Naive thymus-derived CD4-positive, alpha-beta T cell (primary cell): ENCODE results near the gene RADIL. TPM values are rescaled to one million over a fixed set of nuclear protein-coding genes. Genes with fewer than 3 reads are reported as not detected.

Source experiments
- ATAC-seq: fragments of 150-1000 bp; cut with Tn5 transposase; 2 replicates; pipeline ENCODE4 v1.10.0; 2021; ENCODE audit warnings: mild to moderate bottlenecking, moderate library complexity
- CTCF ChIA-PET: fragments of 350-600 bp; sonication (Branson Sonifier 250); formaldehyde crosslinking; loops from one replicate; lab custom pipeline; 2021; ENCODE audit warnings: antibody characterized with exemption; lab: Charles Lee
- POLR2A ChIA-PET: fragments of 350-600 bp; sonication (Branson Sonifier 250); formaldehyde crosslinking; loops from one replicate; lab custom pipeline; 2021; ENCODE audit warnings: antibody characterized with exemption, inconsistent platforms; lab: Charles Lee
- DNase-seq, 9 donors: peaks; one replicate each; pipeline versions ENCODE4 v3.0.0 to v3.0.0-alpha.2; 2020 to 2022; ENCODE audit warnings: mixed read lengths in 1 of 9
- H3K27ac ChIP-seq: one replicate; pipeline ENCODE4 v1.7.0; 2013; ENCODE audit warnings: mild to moderate bottlenecking, low read depth, low read length, moderate library complexity
- H3K27me3 ChIP-seq, 2 donors: one replicate each; pipeline ENCODE4 v1.7.0; 2013; ENCODE audit warnings: low read length in 2 of 2, mild to moderate bottlenecking in 2 of 2, moderate library complexity in 2 of 2; ENCODE audit not compliant: control insufficient read depth in 2 of 2, insufficient read depth in 2 of 2
- H3K36me3 ChIP-seq, 3 experiments: 1 replicate in 2 of 3; 2 replicates in 1 of 3; pipeline ENCODE4 v1.7.0; 2013; ENCODE audit warnings: low read length in 3 of 3, mild to moderate bottlenecking in 3 of 3, moderate library complexity in 1 of 3; ENCODE audit not compliant: insufficient read depth in 3 of 3, control insufficient read depth in 2 of 3
- H3K4me1 ChIP-seq, 2 donors: one replicate each; pipeline ENCODE4 v1.7.0; 2013; ENCODE audit warnings: low read length in 2 of 2, mild to moderate bottlenecking in 2 of 2, moderate library complexity in 1 of 2; ENCODE audit not compliant: control insufficient read depth in 2 of 2, insufficient read depth in 2 of 2
- H3K4me3 ChIP-seq: 2 replicates; pipeline ENCODE4 v1.7.0; 2013; ENCODE audit warnings: mild to moderate bottlenecking, low read length
- H3K9me3 ChIP-seq, 3 experiments: 1 replicate in 2 of 3; 2 replicates in 1 of 3; pipeline ENCODE4 v1.7.0; 2013; ENCODE audit warnings: low read length in 3 of 3; ENCODE audit not compliant: control insufficient read depth in 2 of 3
- H3K27ac Mint-ChIP-seq, 9 donors: one replicate each; pipeline ENCODE4 v1.8.0; 2020 to 2022; ENCODE audit warnings: mixed read lengths in 9 of 9, mild to moderate bottlenecking in 8 of 9, moderate library complexity in 5 of 9, inconsistent platforms in 2 of 9
- H3K27me3 Mint-ChIP-seq, 5 donors: one replicate each; pipeline ENCODE4 v1.8.0; 2021 to 2022; ENCODE audit warnings: mixed read lengths in 5 of 5, mild to moderate bottlenecking in 1 of 5
- H3K36me3 Mint-ChIP-seq, 5 donors: one replicate each; pipeline ENCODE4 v1.8.0; 2020 to 2022; ENCODE audit warnings: mixed read lengths in 5 of 5, mild to moderate bottlenecking in 3 of 5, inconsistent platforms in 1 of 5
- H3K4me1 Mint-ChIP-seq, 7 donors: one replicate each; pipeline ENCODE4 v1.8.0; 2020 to 2022; ENCODE audit warnings: mixed read lengths in 7 of 7, mild to moderate bottlenecking in 3 of 7, inconsistent platforms in 1 of 7
- H3K4me3 Mint-ChIP-seq, 10 donors: one replicate each; pipeline ENCODE4 v1.8.0; 2020 to 2022; ENCODE audit warnings: mild to moderate bottlenecking in 10 of 10, mixed read lengths in 10 of 10, moderate library complexity in 6 of 10, inconsistent platforms in 2 of 10
- H3K9me3 Mint-ChIP-seq, 11 donors: one replicate each; pipeline ENCODE4 v1.8.0; 2020 to 2022; ENCODE audit warnings: mixed read lengths in 11 of 11, mild to moderate bottlenecking in 4 of 11, inconsistent platforms in 1 of 11, moderate library complexity in 1 of 11
- intact Hi-C, 2 donors: fragments of 100-400 bp; cut with micrococcal nuclease; formaldehyde crosslinking; loops; one replicate each; pipeline ENCODE4 v1.15.1; 2023
- polyA plus RNA-seq, 2 donors: library from polyadenylated mRNA; unstranded; fragments of 300-500 nt; fragmentation: Illumina TruSeq; gene quantifications; one replicate each; pipeline ENCODE4 v1.2.3, GENCODE V29; 2021
- total RNA-seq, 6 experiments: library from RNA in 5 of 6; stranded (reverse) in 5 of 6; gene quantifications; 1 replicate in 5 of 6; 2 replicates in 1 of 6; pipeline ENCODE4 v1.2.3 and lab custom pipeline; 2021 to 2026

Gene RADIL, protein sequence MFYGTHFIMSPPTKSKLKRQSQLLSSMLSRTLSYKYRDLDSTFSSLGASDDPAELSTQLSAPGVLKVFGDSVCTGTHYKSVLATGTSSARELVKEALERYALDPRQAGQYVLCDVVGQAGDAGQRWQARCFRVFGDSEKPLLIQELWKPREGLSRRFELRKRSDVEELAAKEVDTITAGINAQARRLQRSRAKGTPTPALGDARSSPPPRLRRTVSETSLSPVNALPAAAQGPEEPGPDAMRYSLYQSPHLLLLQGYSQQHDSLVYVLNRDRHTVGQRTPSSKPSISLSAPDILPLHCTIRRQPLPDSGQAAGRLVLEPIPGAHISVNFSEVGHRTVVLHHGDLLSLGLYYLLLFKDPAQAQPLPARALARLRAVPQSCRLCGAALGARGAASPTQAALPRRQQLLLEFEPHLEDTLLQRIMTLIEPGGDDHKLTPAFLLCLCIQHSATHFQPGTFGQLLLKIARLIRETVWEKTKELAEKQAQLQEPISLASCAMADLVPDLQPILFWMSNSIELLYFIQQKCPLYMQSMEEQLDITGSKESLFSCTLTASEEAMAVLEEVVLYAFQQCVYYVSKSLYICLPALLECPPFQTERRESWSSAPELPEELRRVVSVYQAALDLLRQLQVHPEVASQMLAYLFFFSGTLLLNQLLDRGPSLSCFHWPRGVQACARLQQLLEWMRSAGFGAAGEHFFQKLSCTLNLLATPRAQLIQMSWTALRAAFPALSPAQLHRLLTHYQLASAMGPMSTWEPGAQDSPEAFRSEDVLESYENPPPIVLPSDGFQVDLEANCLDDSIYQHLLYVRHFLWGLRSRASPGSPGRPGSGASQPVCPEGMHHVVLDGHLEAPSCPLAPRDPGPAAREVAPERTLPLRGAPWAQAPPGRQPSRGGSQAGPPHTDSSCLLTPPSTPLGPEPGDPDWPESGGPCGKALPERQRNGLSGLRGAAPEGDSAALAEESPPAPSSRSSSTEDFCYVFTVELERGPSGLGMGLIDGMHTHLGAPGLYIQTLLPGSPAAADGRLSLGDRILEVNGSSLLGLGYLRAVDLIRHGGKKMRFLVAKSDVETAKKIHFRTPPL
- total RNA-seq (under 1 TPM in 2 of 5 experiments, not detected in 3; 0.08 to 0.12 TPM), polyA plus RNA-seq (under 1 TPM in 1 of 2 donors, not detected in 1; 0.04 TPM), total RNA-seq (lab: John Stamatoyannopoulos, UW) (not detected)

DNA sequence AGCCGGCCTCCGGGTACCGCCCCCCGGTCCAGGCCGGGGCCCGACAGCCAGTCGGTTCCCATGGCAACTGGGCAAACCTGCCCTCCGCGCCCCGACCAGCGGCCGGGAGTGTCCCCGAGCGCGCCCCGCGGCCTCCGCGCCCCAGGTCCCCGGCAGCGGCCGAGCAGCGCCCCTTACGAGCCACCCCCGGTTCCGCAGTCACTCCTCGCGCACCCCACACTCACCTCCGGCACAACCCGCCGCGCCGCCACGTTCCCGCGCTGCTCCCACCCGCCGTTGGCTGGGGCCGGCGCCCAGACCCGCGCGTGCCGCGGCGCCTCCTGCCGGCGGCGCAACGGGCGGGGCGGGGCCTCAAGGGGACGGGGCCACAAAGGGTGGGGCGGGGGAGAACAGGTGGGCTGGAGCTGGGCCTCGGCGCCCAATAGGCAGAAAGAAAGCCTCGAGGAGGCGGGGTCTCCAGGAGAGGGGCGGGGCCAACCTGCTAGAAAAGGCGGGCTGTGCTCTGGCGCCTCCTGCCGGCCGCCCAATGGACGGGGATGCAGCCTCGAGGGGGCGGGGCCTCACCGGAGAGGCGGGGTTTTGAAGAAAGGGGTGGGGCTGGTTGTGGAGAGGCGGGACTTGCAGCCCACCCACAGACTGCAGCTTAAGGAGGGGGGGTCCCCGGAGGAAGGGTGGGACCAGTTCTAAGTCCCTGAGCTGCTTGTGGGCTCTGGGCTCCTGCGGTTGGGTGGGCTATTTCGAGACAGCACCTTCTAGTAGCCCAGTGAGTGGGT is at the start of gene RADIL:
Gene RADIL, minus strand, starts transcription at position 345 of the 773 bp plus-strand sequence. CDS start 5,577 bp downstream, outside the sequence.
- H3K9me3 Mint-ChIP-seq: peaks cover 0 to 1% (median 0%) of the 10 kb centered on the region in 11 donors
- intact Hi-C loops: loop anchor here (1.0 to 10.0 kb wide), 7 partner anchors 59 to 269 kb away; partner anchors contain the start of gene AP5Z1 (in 1 of the 2)
- peaks cover 0 to 8% of the 10 kb centered on the region in 2 donors for H3K27me3 ChIP-seq
- H3K4me3 ChIP-seq: no peak within 1 kb of the TSS
- H3K4me1 Mint-ChIP-seq: peaks cover 7 to 17% (median 13%) of the 10 kb centered on the region in 7 donors
- no peaks in the 10 kb centered on the region for H3K36me3 Mint-ChIP-seq
- DNase-seq (peak; percentile 65 to 92 (median 86)), ATAC-seq (peak; percentile 98)
- H3K4me1 ChIP-seq: no peaks in the 10 kb centered on the region
- no peak within 1 kb of the TSS for H3K27ac ChIP-seq
- ChIA-PET POLR2A (no interaction called here), CTCF (interaction anchor here (0.6 to 1.8 kb wide), 3 partner anchors 86 to 714 kb away, joined by 3 to 4 read pairs (median 3); no protein-coding TSS in a partner anchor)
- peak within 1 kb of the TSS in 2 of 9 donors; percentile 19 to 25 for H3K27ac Mint-ChIP-seq
- peak within 1 kb of the TSS; percentile 48 to 79 (median 76) for H3K4me3 Mint-ChIP-seq
- no peaks in the 10 kb centered on the region for H3K9me3 ChIP-seq
- H3K27me3 Mint-ChIP-seq: peaks cover 23 to 39% (median 32%) of the 10 kb centered on the region in 5 donors
- no peaks in the 10 kb centered on the region for H3K36me3 ChIP-seq

DNA sequence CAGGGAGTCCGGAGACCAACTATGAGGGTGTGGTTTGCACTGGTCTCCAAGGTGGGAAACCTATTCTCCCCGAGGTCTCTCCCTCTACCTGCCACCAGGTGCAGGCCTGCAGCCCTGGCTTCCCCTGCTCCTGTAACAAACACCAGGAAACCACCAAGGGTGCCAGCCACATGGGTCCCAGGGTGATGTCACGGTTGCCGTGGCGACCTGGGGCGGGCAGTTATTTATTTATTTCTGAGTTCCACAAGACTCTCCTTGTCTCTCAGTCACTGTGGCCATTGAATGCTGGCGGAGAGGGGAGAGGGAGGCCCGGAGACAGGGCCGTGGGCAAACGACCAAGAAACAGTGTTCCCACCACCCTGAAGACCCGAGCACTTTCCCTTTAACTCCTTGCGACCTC is 48.4 kb upstream of the RADIL start:
- Histone ChIP-seq H3K36me3 (no peaks in the 10 kb centered on the region), H3K4me1 (no peaks in the 10 kb centered on the region), H3K27me3 (no peaks in the 10 kb centered on the region), H3K4me3 (no peak overlapping the region), H3K27ac (no peak overlapping the region), H3K9me3 (no peaks in the 10 kb centered on the region)
- Mint-ChIP-seq H3K4me3 (no peak overlapping the region), H3K36me3 (no peaks in the 10 kb centered on the region), H3K27ac (no peak overlapping the region), H3K4me1 (peaks cover 0 to 1% (median 0%) of the 10 kb centered on the region in 7 donors), H3K9me3 (no peaks in the 10 kb centered on the region), H3K27me3 (no peaks in the 10 kb centered on the region)
- ATAC-seq (no peak), DNase-seq (no peak)
- POLR2A ChIA-PET: no interaction called here
- intact Hi-C loops: no loop called here
- CTCF ChIA-PET: no interaction called here

DNA sequence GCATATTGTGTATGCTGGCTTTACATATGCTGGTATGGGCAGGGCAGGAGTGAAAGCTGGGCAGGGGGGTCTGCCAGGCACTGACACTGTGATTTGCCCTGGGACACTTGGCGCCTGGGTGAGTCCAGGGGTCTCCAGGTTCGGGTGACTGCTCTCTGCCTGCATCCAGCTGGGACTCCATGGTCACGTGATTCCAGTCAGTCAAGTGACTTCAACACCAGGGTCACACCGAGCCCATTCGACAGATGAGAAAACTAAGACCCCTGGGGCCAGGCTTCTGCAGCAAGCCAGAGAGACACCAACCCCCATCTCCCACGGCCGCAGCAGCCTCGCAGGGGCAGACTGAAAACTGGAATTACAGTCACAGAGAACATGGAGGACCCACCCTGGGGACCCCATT is 45.5 kb upstream of the RADIL start:
- H3K4me3 Mint-ChIP-seq: no peak overlapping the region
- no peaks in the 10 kb centered on the region for H3K36me3 Mint-ChIP-seq
- ChIA-PET CTCF (no interaction called here), POLR2A (no interaction called here)
- H3K4me1 Mint-ChIP-seq: peaks cover 0 to 1% (median 0%) of the 10 kb centered on the region in 7 donors
- no peak overlapping the region for H3K4me3 ChIP-seq
- H3K9me3 ChIP-seq: no peaks in the 10 kb centered on the region
- no peaks in the 10 kb centered on the region for H3K36me3 ChIP-seq
- H3K27me3 ChIP-seq: no peaks in the 10 kb centered on the region
- H3K9me3 Mint-ChIP-seq: no peaks in the 10 kb centered on the region
- DNase-seq (no peak), ATAC-seq (no peak)
- intact Hi-C loops: no loop called here
- peaks cover 0 to 4% (median 0%) of the 10 kb centered on the region in 5 donors for H3K27me3 Mint-ChIP-seq
- H3K27ac Mint-ChIP-seq: peak overlapping the region in 1 of 9 donors; percentile 30
- no peak overlapping the region for H3K27ac ChIP-seq
- no peaks in the 10 kb centered on the region for H3K4me1 ChIP-seq

DNA sequence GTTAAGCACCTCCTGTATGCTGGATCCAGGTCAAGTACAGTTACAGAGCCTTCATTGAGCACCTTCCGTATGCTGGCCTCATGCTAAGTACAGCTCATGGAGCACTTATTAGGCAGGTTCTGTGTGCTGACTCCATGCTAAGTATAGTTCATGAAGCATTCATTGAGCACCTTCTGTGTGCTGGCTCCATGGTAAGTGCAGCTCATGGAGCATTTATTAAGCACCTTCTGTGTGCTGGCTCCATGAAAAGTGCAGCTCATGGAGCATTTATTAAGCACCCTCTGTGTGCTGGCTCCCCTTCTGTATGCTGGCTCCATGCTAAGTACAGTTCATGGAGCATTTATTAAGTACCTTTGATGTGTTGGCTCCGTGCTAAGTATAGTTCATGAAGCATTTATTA is 44.9 kb upstream of the RADIL start:
- Histone ChIP-seq H3K4me1 (no peaks in the 10 kb centered on the region), H3K36me3 (no peaks in the 10 kb centered on the region), H3K27ac (no peak overlapping the region), H3K27me3 (no peaks in the 10 kb centered on the region), H3K9me3 (no peaks in the 10 kb centered on the region), H3K4me3 (no peak overlapping the region)
- Mint-ChIP-seq H3K27ac (peak overlapping the region in 1 of 9 donors; percentile 30), H3K9me3 (no peaks in the 10 kb centered on the region), H3K36me3 (no peaks in the 10 kb centered on the region), H3K27me3 (peaks cover 0 to 4% (median 0%) of the 10 kb centered on the region in 5 donors), H3K4me1 (peaks cover 0 to 1% (median 0%) of the 10 kb centered on the region in 7 donors), H3K4me3 (no peak overlapping the region)
- intact Hi-C loops: no loop called here
- POLR2A ChIA-PET: no interaction called here
- DNase-seq (no peak), ATAC-seq (no peak)
- CTCF ChIA-PET: no interaction called here

GRCh38 chr7:4919969-4920766 is 36.7 kb upstream of the RADIL start:
- H3K27ac Mint-ChIP-seq: no peak overlapping the region
- DNase-seq (no peak), ATAC-seq (no peak)
- peaks cover 0 to 16% (median 0%) of the 10 kb centered on the region in 5 donors for H3K27me3 Mint-ChIP-seq
- H3K27me3 ChIP-seq: no peaks in the 10 kb centered on the region
- no peaks in the 10 kb centered on the region for H3K36me3 ChIP-seq
- H3K4me3 ChIP-seq: no peak overlapping the region
- H3K4me3 Mint-ChIP-seq: no peak overlapping the region
- intact Hi-C loops: no loop called here
- ChIA-PET POLR2A (no interaction called here), CTCF (no interaction called here)
- H3K9me3 Mint-ChIP-seq: peaks cover 0 to 13% (median 3%) of the 10 kb centered on the region in 11 donors
- H3K36me3 Mint-ChIP-seq: no peaks in the 10 kb centered on the region
- H3K4me1 Mint-ChIP-seq: peaks cover 0 to 4% (median 0%) of the 10 kb centered on the region in 7 donors
- H3K27ac ChIP-seq: no peak overlapping the region
- H3K4me1 ChIP-seq: no peaks in the 10 kb centered on the region
- H3K9me3 ChIP-seq: peaks cover 0 to 5% (median 5%) of the 10 kb centered on the region in 3 experiments
